NCI-H82 (cell line): Measurements from ENCODE around the gene C18orf63.
A peak's percentile ranks its signal among the peaks of the same experiment; 100 is the strongest.
"Not testable (repeated sequence)": the region's sequence is repeated elsewhere in the genome, so short reads cannot be mapped to it uniquely, and the experiment has no call there.

Experiments used
- DNase-seq: peaks from one replicate; lab custom pipeline; 2025; lab: John Stamatoyannopoulos, UW

C18orf63 gene

GRCh38 chr18:74286106-74286855 is 29.4 kb upstream of the C18orf63 start:
- no peak for DNase-seq

- DNase-seq = no peak
Measured at GRCh38 chr18:74286856-74287255, 28.8 kb upstream of the C18orf63 start.

DNA sequence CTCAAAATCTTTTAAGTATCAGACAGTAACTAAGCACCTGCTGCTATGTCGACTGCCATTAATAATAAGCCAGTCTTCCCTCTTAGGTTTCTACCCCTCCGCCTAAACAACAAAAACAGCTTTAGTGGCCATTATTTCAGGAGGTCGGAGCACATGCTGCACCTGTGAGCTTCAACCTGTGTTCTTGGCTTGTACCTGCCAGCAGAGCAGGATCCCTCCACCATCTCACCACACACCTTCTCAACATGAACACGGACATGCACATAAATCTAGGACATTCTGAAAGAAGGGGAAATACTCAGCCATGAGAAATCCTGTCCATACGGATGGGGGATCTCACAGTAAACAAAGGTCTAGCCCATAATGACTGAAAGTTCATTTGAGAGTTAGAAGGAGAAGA is 27.6 kb upstream of the C18orf63 start:
- DNase-seq = no peak

- no peak for DNase-seq
Measured at GRCh38 chr18:74288730-74289129, 26.9 kb upstream of the C18orf63 start.

DNA sequence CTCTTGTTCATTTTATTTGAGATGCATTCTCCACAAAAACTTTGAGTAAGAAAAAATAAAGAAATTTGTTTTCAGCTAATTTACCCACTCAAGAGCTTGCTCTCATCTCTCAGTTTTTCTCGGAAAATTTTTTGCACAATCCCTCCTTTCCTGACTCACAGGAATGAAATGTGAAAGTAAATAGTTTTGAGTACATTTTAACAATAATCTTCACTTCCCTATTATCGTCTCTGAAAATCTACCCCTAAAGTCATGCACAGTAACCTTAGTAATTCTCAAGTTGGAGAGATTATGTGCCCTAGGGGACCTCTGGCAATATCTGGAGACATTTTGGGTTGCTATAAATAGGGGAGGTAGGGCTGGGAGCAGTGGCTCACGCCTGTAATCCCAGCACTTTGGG is 26.5 kb upstream of the C18orf63 start:
- no peak for DNase-seq

DNA sequence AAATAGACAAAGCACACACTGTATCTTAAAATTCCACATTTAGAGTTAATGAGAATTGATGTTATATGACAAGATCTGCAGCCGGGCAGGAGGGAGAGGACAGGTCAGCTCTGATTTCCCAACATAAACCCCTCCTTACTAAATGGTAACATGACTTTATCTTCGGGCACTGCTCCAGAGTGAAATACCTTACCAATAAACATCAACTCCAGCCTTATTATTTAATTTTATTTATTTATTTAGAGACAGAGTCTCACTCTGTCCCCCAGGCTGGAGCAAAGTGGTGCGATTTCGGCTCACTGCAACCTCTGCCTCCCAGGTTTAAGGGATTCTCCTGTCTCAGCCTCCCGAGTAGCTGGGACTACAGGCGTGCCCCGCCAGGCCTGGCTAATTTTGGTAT is 25.6 kb upstream of the C18orf63 start:
- DNase-seq = no peak

- peak; percentile 17 for DNase-seq
Measured at GRCh38 chr18:74290794-74291471, 24.7 kb upstream of the C18orf63 start.

DNA sequence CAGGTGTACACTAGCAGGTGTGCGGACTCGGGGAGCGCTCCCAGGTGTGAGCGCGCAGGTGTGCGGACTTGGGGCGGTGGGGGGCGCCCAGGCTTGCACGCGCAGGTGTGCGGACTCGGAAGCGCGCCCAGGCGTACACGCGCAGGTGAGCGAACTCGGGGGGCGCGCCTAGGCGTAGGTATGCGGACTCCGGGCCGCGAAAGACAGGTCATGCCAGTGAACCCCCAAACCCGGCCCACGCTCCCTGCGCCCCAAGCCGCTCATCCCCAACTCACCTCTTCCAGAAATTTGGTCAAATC is 24.2 kb upstream of the C18orf63 start:
- DNase-seq = no peak

DNA sequence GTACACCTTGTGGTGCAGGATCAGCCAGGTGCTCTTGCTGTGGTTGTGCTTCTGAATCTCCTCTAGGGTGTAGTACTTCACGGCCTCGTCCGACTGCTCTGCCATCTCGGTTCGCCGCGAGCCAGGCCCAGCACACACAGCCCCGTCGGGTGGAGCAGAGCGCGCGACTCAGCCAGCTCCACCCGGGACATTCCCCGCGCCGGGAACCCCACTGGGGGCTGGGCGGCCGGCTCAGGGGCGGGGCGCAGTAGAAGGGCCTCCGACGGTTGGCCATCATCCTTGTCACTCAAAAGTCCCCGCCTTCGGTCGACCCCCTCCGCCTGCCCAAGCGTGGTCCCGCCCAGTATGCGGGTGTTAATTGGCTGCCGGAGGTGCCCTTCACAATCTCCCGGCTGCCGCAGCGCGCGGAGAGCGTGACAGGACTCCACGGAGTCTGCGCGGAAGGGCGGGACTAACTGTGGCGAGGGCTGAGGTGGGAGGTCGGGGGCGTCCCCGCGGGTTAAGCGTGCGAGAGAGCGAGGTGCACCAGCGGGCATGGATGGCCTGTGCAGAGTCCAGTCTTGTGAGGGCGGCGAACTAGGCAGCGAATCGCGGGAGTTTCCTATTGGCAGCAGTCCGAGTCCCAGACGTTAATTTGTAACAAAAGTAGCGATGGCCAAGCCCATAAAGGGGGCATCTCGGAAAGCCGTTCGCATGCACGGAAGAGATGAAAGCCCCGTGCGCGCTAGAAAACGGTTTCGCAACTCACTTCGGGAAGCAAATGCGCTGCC is 23.7 kb upstream of the C18orf63 start, which contains the start of gene CYB5A:
Gene CYB5A, minus strand, starts transcription at position 193 of the 770 bp plus-strand sequence. Its CDS starts 88 bp downstream, at position 105.
- DNase-seq = peak; percentile 97

DNA sequence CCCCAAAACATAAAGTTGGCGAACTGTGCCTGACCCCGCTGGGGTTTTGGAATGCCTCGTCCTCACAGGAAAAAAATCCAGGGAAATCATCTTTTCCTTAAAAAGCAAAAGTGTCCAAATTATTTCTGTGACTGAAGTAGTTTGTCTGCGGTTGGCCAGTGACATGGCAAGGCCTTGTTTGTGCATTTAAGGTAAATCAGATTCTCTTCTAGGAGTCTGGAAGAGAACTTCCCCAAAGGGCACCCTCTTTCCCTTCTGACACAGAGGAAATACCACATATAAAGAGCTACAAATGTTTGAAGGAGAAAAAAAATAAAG is 23.1 kb upstream of the C18orf63 start:
- no peak for DNase-seq

GRCh38 chr18:74292982-74293381 is 22.7 kb upstream of the C18orf63 start:
- DNase-seq = not testable (repeated sequence)

DNA sequence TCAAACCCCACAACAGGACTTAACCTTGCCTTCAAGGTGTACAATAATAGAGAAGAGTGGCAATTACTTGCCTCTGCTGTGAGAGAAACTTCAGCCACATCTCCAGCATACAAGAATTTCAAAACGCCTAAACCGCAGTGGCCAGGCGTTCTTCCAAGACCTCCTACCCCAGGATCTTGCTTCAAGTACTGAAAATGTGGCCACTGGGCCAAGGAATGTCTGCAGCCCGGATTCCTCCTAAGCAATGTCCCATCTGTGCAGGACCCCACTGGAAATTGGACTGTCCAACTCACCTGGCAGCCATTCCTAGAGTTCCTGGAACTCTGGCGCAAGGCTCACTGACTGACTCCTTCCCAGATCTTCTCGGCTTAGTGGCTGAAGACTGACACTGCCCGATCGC is 21.1 kb upstream of the C18orf63 start:
- DNase-seq = no peak

DNA sequence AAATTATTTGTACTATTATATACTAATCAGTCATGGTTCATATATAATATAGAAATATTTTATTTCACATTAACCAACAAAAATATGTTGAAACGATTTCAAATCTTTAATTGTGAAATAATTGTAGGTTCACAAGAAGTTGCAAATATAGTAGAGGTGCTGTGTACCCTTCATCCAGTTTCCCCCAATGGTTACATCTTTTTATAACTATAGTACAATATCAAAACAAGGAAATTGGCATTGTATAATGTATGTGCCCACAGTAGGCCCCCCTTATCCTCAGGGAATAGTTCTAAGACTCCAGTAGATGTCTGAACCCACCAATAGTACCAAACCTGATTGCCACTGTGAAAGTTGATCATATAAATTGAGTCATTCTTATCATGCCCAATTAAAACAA is 16.5 kb upstream of the C18orf63 start:
- no peak for DNase-seq

DNA sequence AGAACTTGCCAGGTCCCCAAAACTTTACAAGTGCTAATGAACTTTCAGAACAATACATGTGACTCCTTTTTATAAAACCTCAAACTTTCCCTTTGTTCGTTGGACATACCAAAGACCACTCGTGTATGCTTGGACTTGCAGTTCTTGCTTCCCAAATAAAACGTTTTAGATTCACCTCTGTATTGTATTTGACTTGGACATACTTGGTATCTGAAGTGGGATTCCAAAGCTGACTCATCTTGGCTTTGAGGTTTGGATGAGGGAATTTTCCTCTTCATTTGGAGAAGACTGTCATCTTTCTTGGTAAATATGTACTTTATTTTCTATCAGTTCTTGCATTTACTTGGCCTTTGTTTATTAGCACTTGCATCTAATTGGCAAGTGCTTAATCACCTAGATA is 15.9 kb upstream of the C18orf63 start:
- DNase-seq = no peak

DNA sequence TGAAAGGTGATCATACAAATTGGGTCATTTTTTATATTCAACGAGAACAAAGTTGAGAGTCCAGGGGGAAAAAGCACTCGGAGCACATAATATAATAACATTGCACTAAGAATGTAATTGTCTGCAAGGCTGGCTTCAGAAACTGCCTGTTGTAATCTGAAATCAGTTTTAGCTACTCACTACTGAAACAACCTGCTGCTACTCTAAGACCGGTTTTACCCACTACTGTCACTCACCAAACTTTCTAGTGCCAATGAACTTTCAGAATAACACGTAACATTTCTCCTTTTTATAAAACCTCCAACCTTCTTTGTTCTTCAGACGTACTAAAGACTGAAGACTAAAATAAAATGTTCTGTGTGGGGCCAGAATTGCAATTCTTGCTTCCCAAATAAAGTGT is 12.3 kb upstream of the C18orf63 start:
- no peak for DNase-seq

DNA sequence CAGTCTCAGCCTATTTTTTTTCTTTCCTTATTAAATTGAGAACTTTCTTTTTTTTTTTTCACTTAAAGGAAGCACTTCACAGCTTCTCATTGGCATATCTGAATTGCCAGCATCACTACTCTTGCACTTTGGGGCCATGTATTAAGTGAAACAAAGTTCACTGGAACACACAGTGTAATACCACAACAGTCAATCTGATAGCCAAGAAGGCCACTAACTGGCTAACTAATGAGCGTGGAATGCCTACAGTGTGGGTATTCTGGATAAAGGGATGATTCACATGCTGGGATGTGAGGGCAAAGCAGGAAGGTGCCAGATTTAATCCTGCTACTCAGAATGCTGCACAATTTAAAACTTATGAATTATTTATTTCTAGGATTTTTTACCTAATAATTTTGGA is 11.7 kb upstream of the C18orf63 start:
- no peak for DNase-seq

- peak; percentile 32 for DNase-seq
Measured at GRCh38 chr18:74310411-74310810, 5.2 kb upstream of the C18orf63 start.

GRCh38 chr18:74311000-74311399 is 4.6 kb upstream of the C18orf63 start:
- no peak for DNase-seq

- DNase-seq = peak; percentile 7
Measured at GRCh38 chr18:74314759-74315463, 728 bp upstream of the C18orf63 start.

DNA sequence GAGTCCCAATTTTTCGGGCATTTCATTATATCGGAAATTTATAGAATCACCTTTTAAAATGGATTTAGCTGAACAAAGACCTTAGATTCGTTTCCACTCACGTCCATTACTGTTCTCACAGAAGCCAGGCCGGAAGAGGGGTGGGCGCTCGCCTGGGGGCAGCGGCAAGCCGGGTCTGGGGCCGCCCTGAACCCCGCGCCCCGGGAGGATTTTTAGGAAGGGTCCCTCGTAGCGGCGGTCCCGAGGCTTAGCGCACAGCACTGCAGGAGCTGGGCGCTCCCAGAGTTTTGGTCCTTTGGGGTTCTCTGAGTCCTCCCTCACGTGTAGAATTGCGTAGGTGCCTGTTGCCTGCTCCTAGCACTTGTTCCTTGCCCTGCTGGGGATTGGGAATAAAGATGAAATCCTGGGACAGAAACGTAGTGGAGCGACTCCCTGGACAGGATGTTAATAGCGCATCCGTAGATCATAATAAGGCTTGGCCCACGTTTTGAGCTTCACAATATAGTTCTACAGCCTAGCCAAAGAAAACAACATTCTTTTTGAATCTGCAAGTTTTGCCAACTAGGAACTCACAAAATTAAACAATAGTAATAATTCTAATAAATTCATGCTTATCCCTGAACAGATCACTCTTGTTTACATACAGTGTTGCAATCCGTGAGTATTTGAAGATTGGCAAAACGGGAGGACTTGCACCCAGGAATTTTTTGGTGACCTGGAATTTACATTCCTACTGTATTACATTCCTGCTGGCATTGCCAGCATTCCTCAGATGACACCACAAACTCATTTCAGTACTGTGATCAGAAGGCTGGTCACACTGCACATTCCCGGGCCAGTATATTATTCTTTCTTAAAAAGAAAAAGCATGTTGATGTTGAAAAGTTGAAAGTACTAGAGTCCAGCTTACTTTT is 875 bp downstream of the C18orf63 start:
- DNase-seq = no peak

GRCh38 chr18:74326231-74326630 is 10.6 kb downstream of the C18orf63 start:
- DNase-seq = no peak
